HG02981 (cell line): ENCODE data around the gene MNAT1.
"Not testable (repeated sequence)": the region's sequence is repeated elsewhere in the genome, so short reads cannot be mapped to it uniquely, and the experiment has no call there.

Experiments
- ATAC-seq: cut with Tn5 transposase; IDR thresholded peaks from one replicate; pipeline ENCODE4 v1.9.1; 2021; ENCODE audit warnings: mild to moderate bottlenecking, moderate library complexity; ENCODE audit not compliant: unreplicated experiment

The MNAT1 gene

DNA sequence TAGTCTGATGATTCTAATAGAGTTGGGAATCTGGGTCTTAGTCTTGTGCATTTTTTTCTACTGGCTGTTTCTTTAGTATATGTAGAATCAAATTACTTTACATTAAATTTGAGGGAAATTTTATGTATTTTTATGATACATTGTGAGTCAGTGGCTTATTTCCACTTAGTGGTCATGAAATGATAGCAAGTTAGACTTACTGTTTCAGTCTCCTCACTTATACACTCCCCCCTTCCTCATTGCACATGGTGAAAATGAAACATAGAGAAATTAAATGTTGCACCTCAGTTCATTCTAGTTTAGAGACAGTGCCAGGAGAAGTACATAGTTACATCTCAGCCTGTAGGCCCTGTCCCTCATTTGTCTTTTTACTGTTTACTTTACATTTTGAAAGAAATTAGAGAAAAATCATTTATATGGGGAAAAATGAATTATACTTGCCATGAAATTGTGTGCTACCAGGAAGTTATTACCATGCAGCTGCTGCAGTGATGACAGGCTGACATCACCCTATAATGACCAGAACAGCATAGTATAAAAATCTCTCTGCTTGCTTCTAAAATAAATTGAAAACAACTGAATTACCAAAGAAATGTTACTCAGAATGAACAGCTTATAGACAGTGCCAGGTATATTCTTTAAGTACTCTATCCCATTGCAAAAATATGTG is 133.1 kb downstream of the MNAT1 start:
- no peak for ATAC-seq

DNA sequence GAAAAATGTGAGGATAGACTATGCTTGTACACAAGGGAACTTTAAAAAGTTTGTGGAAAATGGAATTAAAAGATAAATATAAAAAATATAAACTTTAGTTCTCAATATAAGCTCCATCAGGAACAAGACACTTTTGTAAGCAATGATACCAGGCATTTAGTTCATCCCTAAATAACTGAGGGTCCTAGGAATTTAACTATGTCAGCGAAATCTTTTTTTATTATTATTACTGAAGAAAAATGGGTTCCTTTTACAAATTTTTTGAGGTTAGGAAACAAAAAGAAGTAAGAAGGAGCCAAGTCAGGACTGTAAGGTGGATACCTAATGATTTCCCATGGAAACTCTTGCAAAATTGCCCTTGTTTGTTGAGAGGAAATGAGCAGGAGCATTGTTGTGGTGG is 143.6 kb downstream of the MNAT1 start:
- ATAC-seq, result no peak

- ATAC-seq, result no peak
Measured at GRCh38 chr14:60878536-60878935, 144.0 kb downstream of the MNAT1 start.

DNA sequence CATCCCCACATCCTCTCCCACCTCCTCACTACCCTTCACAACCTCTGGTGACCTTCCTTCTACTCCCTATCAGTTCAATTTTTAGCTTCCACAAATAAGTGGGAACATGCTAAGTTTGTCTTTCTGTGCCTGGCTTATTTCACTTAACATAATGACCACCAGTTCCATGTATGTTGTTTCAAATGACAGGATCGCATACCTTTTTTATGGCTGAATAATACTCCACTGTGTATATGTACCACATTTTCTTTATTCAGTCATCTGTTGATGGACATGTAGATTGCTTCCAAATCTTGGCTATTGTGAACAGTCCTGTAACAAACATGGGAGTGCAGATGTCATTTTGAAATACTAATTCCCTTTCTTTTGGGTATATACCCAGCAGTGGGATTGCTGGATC is 147.7 kb downstream of the MNAT1 start:
- no peak for ATAC-seq

DNA sequence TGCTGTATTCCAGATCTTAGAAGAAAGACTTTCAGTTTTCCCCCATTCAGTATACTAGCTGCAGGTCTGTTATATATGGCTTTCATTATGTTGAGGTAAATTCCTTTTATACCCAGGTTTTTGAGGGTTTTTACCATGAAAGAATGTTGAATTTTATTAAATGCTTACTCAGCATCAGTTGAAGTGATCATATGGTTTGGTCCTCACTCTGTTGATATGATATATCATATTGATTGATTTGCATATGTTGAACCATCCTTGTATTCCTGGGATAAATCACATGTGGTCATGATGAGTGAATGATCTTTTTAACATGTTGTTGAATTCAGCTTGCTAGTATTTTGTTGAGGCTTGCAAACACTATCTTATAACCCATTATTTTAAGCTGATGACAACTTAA is 149.6 kb downstream of the MNAT1 start:
- no peak for ATAC-seq

DNA sequence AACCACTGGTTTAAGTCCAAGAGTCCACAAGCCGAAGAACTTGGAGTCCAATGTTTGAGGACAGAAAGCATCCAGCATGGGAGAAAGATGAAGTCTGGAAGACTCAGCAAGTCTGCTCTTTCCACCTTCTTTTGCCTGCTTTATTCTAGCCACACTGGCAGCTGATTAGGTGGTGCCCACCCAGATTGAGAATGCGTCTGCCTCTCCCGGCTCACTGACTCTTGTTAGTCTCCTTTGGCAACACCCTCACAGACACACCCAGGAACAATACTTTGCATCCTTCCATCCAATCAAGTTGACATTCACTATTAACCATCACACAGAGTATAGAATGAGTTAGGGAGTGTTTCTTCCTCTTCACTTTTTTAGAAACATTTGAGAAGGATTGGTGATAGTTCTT is 156.1 kb downstream of the MNAT1 start:
- not testable (repeated sequence) for ATAC-seq

DNA sequence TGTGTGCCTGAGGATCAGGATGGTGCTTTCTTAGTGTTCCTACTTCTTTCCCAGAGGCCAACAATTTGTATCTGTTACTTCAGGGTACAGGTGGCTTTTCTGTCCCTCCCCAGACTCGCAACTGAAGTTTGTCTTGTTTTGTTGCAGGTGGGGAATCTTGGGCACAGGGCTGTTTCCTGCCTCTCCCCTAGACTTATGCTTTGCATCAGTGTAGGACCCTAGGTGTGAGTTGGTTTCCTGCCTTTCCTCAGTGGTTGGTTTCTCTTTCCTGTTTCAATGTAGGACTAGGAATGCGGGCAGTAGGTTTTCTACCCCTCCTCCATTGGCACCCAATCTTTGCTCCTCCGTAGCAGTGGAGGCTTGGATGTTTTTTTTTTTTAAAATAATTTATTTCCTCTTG is 159.3 kb downstream of the MNAT1 start:
- ATAC-seq, result no peak

DNA sequence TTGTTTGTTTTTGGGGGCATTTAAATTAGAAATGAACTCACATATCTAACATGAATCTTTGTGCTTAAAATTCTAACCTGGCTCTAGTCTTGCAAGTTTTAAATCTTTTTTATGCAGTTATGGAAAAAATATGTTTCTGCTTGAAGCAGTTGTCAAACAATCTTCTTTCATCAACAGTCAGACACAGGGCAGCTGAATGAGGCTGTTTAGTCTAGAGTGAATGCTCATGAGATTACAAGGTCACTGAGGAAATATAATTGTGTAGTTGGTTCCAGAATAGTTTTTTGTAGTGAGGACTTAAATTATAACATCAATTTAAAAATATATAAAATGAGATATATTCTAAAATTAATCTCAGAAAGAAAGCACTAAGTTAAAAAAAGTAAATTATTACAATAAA is 169.8 kb downstream of the MNAT1 start:
- ATAC-seq, result no peak

DNA sequence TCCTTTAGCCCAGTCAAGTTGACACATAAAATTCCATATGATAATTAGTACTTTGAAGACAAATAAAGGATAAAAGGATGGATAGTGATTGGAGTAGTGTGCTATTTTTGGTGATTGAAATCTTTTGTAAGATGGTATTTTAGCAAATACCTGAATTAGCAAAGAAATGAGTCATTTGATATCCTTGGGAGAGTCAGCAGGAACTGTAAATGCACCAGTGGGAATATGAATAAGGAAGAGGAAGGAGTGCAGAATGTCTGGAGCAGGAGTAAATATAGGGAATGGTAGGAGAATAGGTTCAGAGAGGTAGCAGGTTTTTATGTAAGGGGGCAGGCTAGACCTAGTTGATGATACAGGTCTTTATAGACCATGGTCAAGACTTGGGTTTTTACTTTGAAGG is 171.4 kb downstream of the MNAT1 start:
- no peak for ATAC-seq

GRCh38 chr14:60915781-60916180 is 181.2 kb downstream of the MNAT1 start:
- no peak for ATAC-seq

DNA sequence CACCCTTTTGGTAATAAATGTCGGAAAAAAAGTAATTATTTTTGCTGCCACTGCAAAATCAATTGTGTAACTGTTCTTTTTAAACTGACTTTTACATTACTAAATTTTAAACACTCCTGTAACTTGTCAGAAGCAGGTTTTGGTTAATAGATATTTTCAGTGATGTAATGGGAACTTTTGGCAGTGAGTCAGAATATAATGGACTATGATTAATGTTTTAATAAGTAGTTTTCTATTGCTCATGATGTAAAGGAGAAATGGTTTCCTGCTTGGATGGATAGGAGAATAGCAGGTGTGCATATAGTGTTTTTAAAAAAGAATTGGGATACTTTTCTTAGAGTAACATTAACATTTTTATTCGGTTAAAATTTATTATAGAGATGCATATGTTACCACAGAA is 187.5 kb downstream of the MNAT1 start:
- ATAC-seq, result no peak

DNA sequence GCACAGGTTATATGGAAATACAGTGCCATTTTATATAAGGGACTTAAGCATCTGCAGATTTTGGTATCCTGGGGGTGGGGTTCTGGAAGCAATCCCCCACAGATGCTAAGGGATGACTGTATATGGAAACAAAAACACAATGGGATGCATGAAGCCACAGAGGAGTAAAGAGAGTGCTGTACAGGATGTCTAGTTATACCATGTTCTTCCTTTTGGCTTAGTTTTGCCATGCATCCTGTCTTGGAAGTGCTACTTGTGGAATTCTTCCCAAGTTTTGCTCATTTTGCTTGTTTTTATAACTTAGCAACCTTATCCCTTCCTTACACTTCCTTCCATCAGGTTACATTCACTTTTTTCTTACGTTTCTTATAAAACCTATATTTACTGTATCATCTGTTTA is 190.7 kb downstream of the MNAT1 start:
- no peak for ATAC-seq

DNA sequence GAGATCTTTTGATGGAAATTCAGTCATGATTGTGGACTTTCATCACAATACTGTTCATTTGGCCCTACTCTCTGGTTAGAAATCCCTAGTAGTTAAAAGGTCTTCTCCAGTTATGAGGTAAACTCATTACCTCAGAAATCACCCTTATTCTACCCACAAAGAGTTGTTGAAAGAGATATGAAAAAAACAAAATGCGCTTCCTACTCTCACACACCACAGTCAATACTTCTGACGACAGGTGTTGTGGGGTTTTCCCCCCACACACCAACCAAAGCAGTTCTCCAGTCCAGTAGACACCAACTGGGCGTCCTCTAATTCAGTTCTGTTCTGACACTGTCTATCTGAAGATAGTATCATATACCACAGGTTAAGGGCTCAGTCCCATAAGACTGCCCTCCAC is 191.4 kb downstream of the MNAT1 start:
- ATAC-seq, result peak; percentile 96

DNA sequence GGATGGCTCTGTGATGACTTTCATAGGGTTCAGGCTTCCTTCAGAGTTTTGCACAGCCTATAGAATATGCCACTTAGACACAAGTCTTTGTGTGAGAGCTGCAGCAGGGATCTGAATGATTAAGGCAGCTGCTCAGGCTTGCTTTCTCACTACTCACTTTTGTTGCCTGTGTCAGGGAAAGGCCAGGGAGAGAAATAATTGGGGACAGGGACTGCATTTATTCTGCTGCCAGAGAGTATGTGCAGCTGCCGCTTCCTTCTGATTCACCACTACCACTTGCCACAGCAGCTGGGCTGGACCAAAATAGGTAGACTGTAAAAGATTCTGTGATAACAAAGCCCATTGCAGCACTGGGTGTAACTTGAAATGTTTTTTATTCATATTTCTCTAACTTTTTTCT is 196.7 kb downstream of the MNAT1 start:
- no peak for ATAC-seq

DNA sequence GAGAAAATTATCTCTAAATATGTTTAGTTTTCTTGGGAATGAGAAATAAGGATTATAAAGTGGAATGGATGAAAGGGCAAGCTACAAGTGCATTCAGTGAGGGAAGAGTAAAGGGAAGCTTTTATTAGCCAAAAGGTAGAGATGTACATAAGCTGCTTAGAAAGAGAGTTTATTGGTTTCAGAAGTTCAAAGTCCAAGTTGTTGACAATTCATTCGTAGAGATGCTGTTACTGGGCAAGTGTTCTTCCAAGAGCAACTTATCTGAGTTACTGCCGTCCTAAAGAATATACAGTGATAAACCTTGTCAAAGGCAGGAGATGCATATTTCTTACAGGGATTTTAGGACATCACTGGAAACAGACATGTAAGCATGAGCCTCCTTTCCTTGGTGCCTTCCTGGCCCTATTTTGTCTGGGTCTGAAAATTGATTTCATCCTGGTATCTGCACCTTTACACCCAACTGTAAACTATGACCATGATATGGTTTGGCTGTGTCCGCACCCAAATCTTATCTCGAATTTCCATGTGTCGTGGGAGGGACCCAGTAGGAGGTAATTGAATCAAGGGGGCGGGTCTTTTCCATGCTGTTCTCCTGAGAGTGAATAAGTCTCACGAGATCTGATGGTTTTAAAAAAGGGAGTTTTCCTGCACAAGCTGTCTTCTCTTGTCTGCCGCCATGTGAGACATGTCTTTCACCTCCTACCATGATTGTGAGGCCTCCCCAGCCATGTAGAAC is 199.5 kb downstream of the MNAT1 start:
- ATAC-seq, result no peak

- ATAC-seq, result no peak
Measured at GRCh38 chr14:60935319-60935718, 200.8 kb downstream of the MNAT1 start.

DNA sequence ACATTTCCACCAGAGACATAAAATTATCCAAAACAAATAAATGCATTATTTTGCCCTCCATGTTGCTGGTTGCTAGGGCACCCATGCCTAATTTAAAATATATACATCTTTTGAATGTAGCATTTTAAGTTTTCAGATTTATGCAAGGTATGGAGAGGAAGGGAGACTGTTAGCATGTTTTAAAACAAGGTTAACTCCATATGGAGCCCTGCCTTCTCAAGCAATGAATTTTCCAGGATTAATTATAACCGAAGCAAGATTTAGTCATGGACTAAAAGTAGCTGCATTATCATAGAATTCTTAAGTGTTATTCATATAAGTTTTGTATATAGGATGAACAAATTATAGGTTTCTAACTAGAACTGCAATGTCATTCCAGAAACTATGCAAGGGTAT is 209.1 kb downstream of the MNAT1 start:
- no peak for ATAC-seq

GRCh38 chr14:60944204-60944603 is 209.6 kb downstream of the MNAT1 start:
- ATAC-seq, result no peak

GRCh38 chr14:60945984-60946383 is 211.4 kb downstream of the MNAT1 start:
- no peak for ATAC-seq

DNA sequence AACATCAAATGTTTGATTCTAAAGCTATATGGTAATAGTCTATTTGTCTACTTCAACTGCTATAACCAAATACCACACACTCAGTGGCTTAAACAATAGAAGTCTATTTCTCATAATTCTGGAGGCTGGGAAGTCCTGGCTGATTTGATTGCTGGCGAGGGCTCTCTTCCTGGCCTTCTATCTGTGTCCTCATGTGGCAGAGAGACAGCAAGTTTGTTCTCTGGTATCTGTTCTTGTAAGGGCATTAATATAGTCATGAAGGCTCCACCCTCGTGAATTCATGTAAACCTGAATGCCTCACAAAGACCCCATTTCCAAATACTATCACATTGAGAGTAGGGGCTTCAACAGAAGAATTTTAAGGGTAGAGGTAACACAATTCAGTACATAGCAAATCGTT is 212.2 kb downstream of the MNAT1 start:
- ATAC-seq, result no peak

DNA sequence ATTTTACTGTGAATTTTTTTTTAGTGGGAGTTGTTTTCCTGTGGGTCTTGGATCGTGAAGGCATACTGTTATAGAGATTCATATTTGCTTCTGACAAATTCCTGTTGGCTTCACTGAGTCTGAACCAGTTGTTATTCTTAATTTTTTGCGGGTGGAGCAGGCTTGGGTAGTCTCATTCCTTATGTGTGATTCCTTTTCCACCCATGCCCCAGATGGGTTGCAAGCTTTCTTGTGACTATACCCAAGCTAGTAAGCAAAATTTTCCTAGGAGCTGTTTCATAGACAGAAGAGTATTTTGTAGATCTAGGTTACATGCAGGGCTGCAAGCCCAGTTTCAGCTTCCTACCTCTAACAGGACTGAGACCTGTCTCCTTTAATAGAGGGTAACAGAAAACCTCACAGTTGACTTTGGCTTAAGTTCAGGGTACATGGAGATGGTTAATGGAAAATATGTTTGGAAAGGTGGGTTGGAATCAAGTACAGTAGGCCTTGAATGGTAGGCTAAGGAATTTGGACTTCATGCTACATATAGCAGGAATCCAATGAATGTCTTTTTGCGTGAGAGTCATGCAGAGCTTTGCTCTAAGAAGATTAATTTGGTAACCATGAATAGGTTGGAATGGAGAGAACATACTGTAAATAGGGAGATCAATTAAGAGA is 217.3 kb downstream of the MNAT1 start:
- ATAC-seq, result no peak

GRCh38 chr14:60956202-60956601 is 221.6 kb downstream of the MNAT1 start:
- ATAC-seq, result no peak
